ENCODE measurements around the gene TH.
A peak's percentile ranks its signal among the peaks of the same experiment; 100 is the strongest.
"Not testable (repeated sequence)": the region's sequence is repeated elsewhere in the genome, so short reads cannot be mapped to it uniquely, and the experiment has no call there.

Gene TH

DNA sequence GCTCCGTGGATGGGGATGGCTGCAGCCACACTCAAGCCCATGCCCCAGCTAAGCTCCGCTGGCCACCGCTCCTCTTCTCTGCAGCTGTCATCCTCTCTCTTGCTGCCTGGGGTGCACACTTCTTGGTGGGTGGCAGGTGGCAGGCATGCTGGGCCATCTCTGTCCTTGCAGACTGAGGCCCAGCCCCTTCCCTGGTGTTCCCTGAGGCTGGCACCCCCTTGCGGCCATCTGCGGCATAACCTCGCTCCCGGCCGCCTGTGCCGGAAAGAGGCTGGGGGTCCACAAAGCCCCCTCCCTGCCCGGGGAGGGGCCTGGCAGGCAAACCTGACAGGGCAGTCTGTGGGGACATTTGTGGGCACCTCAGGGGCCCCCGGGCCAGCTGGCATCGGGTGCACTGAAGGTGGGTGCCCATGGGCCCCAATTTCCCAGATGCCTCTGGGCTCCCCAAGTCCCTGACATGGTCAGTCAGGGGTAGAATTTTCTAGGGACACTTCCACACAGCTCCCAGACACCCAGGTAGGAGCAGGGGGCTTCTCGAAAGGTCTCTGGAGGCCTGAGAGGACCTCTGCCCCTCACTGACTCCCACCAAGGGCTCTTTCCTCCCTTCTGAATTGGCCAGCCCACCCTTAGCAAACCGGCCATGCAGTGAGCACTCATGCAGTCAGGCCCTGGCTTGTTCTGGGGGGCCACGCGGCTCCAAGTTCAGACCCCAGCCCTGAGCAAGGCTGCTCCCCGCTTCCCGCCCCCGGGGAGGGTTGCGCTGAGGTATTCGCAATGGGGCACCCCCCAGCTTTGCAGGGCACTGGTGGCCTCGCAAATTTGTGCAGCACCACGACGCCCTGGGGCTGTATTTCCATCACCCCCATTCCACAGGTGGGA lies 23.5 kb upstream of the TH start:
- DNase-seq: peak; percentile 67

DNA sequence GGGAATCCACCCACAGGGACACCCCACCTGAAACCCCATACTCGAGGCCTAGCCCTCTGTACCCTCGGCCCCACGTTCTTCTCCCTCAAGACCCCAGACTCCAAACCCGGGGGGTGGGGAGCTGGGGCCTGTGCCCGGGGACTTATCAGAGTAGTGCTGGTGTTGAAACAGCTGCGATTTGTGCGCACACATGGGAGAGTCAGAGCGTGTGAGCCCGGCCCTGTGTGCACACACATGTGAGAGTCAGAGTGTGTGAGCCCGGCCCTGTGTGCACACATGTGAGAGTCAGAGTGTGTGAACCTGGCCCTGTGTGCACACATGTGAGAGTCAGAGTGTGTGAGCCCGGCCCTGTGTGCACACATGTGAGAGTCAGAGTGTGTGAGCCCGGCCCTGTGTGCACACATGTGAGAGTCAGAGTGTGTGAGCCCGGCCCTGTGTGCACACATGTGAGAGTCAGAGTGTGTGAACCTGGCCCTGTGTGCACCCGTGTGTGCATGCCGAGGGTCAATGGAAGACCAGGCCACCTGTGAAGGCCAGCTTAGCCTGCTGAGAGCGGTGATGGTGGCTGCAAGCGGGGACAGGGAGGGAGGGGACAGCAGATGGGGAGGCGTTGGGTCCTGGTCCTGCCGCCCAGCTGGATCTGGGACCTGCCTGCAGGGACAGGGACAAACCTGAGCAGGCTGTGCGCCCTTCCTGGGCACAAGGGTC lies 22.4 kb upstream of the TH start:
- DNase-seq: not testable (repeated sequence)

DNA sequence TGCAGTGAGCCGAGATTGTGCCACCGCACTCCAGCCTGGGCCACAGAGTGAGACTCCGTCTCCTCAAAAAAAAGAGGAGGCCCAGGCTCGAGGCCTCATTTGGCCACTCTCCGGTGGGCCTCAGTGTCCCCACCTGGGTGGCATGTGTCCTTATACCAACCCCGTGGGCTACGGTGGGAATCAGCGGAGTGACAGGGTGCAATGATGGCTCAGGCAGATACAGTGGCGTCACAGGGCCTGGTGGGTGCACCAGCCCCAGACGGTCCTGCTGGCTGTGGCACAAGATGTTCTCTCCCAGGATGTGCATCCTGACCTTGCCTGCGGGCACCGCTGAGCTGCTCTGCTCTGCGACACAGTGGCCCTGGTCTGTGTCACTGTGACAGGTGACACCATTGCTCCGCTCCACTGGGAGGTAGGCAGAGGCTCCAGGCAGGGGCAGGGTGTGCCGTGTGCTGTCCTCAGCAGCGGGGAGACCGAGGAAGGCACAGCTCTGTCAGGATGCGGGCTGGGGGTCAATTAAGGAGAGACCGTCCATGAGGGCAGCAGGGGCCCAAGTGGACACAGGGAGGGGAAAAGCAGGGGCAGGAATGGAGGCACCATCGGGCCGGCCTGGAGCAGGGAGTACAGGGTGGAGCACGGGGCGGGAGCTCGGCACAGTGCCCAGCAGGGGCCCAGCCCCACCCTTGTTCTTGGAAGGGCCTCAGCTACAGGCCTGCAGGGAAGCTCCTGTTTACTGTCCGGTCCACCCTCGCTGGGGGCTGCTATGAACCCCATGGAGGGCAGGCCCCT lies 21.7 kb upstream of the TH start:
- no peak for DNase-seq

DNA sequence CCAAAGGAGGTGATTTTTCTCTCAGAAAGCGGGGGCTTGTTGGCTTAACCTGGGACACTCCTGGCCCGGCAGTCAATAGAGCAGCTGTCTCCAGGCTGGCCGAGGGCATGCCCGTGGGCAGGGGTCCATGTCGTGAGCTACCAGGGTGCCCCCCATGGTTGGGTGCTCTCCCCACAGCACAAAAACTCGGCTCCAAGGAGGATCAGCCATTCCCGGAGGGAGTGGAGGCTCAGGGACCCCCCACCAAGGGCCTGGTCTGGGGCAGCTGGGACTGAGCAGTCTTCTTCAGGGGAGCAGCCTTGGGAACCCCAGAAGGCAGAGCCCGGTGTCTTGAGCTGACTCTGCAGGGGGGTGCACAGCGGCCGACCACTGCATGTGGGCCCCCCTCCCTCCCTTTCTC lies 20.8 kb upstream of the TH start:
- no peak for DNase-seq

DNA sequence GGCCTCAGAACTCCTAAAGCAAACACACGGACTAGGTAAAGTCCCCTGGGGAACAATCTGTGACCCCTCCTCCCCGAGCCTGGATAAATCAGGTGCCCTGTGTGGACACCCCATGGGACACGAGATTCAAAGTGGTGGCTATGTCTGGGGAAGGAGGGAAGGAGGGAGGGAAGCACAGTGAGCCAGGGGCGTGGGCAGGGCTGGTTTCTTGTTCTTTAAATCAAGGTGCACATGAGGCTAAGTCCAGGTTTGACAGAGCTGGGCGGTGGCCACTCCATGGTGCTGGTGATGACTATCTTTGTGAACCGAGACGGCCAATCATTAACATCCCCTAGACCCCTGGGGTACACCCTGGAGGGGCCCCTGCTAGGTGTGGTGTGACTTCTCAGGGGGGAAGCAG lies 20.3 kb upstream of the TH start:
- no peak for DNase-seq

DNA sequence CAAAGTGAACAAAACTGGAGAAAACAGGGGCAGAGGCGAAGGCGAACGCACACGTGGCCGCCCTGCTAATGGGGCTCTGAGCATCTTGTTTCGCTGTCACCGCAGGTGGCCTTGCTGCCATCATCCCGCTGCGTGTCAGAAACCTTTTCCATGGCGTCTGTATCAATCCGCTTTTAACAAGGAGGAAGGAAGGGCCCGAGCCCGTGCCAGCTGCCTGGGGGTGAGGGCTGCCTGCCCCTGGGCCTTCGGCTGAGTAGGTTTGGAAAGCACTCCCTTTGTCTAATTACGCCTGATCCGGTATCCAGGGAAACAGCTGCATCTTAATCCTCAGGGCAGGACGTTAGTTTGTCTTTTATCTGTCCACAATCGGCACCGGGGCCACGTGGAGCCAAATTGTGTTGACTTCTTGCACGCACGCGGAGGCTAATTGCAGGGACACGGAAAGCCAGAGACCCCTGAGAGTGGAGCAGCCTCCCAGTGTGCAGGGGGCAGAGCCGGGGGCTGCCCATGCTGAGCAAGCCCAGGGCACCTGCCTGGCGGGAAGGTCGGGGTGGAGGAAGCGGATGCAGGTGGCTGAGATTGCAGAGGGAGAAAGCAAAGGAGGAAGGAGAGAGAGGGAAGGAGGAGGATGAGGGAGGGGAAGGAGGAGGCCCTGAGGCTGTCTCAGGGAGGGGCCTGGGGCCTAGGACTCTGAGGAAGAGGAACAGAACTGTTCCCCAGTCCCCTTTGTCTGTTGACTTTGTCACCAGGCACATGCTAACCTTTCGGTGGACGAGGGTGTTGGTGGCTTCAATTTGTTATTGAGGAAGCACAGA lies 19.2 kb upstream of the TH start:
- peak; percentile 50 for DNase-seq

DNA sequence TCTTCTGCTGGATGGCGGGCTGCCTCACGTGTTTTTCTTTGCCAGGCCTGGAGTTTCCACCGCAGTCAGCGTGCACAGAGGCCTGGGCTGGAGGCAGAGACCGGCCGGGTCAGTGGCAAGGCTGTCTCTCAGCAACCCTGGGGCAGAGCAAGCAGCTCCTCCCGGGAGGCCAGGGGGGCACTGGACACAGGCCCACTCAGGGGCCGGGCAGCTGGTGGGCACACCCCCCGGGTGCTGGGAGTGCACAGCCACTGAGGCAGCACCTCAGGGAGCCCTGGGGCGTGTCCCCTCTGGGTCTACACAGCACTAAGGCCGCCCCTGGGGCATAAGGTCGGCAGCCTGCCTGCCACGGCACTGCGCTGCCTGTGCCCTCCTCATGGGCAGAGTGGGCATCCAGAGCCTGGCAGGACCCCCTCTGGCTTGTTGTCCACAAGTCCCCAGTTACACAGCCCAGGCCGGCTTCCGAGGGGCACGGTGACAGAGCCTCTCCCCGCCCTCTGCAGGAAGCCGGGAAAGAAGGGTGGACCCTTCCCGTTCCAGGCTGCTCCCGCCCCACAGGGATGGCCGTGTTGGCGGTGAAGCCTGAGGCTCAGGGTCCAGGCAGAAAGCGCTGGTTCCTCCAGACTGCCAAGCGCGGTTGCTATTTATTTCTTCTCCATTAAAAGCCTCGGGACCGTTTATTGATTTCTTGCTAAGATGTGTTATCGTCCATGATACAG lies 18.5 kb upstream of the TH start:
- DNase-seq: no peak

DNA sequence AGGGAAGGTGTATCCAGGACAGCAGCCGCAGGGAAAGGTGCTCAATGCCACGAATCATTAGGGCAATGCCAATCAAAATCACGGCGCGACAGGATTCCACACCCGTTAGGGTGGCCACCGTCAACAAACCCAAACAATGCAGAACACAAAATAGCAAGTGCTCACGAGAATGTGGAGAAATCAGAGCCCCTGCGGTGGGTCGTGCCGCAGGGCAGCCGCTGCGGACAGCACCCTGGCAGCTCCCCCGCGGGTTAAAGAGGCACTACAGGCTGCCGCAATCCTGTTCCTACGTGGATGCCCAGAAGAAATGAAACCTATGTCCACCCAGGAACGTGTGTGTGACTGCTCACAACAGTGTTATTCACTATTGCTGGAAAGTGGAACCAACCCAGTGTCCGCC lies 17.1 kb upstream of the TH start:
- no peak for DNase-seq

DNA sequence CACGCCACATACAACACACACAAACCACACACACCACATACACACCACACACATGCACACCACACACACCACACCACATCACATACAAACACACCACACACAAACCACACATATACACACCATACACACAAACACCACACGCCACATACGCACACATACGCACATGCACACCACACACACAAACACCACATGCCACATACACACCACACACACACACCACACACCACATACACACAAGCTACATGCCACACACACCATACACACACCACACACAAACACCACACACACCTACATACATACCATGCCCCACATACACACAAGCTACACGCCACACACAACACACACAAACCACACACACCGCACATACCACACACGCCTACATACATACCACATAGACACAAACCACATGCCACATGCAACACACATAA lies 15.7 kb upstream of the TH start:
- DNase-seq: no peak

DNA sequence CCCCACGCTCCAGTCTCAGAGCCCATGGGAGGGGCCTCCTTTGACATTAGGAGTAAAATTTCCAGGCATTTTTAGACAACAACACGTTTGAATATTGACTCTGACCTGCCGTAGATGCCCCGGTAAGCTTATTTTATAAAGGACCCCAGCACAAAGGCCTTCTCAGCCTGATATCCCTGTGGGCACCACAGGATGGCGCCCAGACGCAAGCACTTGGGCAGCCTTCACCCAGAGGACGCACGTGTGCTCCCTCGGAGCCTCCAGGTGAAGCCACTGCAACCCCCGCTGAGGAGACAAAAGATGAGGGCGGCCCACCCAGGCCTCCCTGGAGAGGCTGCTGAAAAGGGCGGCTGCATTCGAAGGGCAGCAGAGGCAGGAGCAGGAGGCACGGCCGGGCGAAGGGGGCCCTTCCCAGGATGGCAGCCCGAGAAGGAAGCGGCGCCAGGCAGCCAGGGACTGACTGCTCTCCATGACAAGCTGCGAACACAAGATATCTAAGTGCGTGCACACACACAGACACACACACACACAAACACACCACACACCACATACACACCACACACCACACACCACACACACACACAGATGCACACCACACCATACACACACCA lies 15.2 kb upstream of the TH start:
- peak; percentile 89 for DNase-seq

DNA sequence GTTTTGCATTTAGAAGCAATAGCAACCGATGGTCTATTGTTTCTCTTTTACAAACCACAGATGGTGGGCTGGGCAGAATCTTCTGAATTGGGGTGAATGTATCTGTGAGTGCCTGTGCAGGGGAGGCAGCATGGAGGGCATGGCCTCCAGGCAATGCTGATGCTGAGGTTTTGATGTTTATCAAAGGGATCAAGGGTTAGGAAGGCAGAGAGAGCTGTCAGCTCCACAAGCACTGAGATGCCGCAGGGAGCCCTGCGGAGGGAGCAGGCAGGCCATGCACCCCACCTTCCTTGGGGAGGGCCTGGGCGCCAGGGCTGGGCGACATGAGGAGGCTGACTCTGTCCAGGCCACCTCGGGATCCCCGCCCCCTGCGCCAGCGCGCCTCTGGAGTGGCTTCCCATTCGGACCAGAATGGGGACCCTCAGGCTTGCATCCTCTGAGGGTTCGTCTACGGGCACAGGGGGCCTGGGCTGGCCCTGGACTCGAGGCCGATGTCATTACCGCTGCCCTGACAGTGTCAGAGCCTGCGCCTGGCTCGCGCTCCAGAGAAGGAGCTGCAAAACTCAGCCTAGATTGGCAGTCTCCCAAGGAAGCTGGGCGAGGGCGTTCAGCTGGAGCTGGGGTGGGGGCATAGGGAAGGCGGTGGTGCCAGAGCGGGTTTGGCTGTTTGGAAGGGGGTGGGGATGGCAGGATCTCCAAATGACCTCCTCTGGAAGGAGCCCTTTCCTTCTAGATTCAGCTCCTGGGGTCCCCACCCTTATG lies 13.9 kb upstream of the TH start:
- DNase-seq: no peak

DNA sequence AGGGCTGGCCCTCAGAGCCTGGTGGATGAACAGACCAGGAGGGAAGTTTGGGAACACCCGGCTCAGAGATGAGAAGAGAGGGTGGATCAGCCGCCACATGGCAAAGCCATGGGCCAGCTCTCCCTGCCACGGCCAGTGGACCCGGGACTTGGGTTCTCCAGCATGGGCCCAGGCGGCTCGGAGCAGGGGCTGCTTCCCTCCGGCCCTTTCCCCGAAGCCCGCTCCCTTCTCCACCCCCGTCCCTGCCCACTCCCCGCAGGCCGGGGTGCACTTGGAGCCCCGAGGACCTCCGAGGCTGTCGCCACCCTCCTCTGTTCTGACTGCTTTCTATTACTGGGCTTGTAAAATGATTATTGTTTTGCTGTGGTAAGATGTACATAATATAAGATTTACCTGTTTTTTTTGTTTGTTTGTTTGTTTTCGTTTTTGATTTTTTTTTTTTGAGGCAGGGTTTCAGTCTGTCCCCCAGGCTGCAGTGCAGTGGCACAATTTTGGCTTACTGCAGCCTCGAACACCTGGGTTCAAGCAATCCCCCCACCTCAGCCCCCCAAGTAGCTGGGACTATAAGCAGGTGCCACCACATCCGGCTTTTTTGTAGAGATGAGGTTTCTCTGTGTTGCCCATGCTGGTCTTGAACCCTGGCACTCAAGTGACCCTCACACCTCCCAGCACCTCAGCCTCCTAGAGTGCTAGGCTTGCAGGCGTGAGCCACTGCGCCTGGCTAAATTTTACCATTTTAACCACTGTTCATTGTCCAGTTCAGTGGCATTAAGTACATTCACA lies 11.3 kb upstream of the TH start:
- DNase-seq: no peak

DNA sequence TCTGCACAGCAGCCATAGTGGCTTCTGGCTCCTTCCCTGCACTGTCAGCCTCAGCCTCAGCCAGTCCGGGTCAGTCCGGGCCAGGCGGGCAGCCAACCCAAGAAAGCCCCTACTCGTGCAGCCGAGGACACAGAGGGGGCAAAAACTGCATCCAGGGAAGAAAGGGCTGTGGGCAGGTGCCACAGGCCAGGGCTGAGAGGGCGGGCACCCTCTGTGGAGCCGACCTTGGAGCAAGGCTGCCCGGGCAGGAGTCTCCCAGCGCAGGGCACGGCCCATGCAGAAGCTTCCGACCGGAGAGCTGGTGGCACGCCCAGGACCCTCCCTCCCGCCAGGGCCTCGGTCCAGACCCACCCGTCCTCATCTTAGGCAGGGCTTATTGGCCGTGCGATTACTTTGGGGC lies 10.5 kb upstream of the TH start:
- DNase-seq: no peak

DNA sequence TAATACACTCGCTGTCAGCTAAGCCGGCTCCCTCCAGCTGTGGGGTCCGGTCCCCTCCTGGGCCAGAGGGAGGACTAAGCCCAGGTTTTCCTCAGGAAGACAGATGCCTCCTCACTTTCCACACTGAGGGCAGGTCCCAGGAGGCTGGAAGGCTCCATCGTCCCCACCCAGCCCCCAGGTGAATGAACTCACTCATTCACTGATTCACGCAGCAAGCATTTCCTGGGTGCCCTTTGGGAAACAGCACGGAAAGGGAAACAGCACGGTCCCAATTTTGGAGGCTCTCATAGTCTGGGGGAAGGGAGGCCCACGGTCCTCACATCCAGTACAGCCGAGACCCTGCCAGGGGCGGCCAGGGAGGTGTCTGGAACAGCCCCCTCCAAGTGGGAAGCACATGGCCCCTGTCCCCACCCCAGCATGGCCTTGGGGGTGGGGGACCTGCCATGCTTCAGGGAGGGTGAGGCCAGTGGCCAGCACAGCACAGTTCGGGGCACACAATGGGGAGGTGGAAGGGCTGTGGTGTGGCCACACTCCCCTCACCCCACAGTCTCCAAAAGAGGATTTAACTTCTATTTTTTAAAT lies 9.3 kb upstream of the TH start:
- no peak for DNase-seq

DNA sequence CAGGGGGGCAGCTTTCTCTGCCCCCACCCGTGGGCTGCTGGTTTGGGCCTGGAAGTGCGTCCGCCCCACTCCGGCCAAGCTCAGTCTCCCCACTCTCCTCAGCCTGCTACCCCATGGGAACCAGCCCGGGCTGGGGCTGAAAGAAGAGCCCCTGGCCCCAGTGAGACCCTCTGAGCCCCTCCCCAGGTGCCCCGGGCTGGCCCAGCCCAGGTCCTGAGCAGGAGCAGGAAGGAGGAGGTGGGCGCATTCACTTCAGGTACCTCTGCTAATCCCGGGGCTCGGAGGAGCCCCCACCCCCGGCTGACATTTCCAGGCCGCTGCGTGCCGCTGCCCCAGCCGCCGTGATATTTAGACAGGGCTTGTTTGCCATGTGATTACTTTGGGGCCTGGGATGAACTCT lies 8.7 kb upstream of the TH start:
- DNase-seq: no peak

DNA sequence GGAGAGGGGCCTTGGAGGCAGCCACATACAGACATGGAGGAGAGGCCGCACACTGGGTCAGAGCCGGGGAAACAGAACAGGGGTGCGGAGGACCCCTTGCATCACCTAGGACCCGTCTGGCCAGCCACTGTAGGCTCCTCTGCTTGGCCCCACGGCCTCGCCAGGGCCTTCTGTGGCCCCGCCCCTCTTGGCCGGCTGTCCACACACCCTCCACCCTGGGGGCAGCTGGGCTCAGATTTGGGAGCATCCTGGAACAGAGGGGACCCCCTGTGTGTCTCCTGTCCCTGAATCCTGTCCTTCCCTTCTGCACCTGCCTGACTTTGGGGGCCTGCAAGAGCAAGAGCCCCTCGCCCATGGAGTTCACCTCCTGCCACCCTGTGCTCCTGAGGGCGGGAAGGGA lies 7.9 kb upstream of the TH start:
- DNase-seq: no peak

DNA sequence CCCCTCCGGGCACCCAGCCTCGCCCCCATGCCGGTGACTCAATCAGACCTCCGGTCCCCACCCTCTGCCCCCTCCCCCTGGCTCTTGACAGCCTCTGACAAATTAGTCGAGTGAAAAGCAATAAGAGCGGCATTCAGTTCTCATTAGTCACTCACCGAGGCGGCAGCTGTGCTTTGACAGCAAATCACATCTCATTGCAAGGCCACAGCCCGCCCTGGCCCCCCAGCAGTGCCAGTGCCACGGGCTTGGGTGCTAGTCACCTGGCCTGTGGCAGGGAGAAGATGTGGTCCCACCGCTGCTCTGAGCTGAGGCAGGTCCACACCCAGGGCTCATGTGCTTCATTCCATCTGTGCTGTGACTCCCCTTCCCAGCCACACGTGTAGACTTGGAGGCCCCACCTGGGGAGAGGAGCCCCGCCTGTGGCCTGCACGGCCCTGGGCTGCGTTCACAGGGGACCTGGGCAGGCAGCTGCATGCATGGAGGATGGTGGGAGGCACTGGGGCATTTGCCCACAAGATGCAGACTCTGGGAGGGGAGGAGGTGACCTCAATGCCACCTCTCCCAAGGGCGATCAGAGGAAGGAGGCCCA lies 7.4 kb upstream of the TH start:
- DNase-seq: no peak

DNA sequence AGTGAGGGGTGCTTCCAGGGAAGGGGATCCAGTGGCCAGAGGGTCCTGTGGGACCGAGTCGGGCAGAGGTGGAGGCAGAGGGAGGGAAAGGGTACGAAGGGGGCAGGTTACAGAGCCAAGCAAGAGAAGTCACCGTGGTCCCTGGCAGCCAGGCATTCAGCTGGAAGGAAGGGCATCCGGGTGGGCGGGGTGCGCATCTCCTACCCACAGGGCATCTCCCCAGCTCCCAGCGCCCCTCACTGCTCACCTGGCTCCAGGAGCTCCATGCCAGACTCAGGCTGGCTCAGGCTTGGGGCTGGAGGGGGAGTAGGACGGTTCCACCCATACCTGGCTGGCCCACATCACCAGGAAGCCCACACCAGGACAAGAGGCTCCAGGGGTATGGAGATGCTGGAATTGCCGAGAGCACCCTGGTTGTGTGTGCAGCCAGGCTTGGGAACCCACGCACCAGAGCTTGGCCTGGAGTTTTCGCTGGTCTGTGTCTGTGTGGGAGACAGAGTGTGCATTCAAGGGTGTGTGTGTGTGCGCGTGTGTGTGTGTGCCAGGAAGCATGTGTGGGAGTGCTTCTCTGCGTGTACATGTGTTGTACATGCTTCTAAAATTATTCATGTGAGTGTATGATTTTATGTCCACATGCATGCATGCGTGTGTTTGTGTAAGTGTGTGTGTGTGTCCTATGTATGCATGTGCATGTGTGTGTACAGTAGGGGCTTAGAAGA lies 6.6 kb upstream of the TH start:
- DNase-seq: not testable (repeated sequence)

DNA sequence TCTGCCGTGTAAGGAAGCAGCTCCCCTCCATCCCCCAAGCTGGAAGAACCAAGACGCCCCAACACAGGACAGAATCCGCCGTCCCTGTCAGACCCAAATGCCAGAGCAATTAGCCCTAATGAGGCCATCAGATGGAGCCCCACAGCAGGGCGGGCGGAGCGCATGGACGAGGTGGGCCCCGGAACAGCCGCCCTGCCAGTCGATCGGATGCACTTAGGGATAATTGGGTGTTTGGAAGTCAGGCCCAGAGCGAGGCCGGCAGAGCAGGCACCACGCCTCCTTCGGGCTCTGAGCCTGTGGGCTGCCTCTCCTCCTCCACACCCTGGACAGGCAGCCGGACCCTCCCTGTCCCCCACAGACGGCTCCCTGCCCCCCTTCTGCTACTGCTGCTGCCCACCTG lies 5.5 kb upstream of the TH start:
- no peak for DNase-seq

Data from NCI-H345 (cell line).